IPS-11a (cell line): Measurements from ENCODE around the gene GRM7.

Experiments
- H3K4me3 ChIP-seq: one replicate; pipeline ENCODE4 v1.5.1; 2013; ENCODE audit warnings: low read depth, low read length, control low read depth

The GRM7 gene

DNA sequence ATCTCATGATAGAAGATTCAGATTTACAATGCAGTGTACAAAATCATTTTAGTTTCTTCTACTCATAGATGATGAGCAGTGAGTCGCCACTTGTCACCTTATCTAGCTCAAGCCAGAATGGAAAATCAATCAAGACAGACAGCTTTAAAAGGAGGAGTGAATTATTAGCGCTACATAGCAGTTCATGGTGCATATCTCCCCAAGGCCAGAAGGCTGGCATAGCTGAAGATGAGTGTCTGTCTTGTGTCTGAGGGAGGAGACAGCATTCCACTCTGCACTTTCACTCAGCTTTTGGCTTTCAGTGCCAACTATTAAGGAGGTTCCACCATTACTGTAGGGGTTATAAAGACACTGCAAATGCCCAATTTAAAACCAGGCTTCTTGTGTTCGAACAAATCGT lies 836.6 kb downstream of the GRM7 start:
- no peak overlapping the region for H3K4me3 ChIP-seq

DNA sequence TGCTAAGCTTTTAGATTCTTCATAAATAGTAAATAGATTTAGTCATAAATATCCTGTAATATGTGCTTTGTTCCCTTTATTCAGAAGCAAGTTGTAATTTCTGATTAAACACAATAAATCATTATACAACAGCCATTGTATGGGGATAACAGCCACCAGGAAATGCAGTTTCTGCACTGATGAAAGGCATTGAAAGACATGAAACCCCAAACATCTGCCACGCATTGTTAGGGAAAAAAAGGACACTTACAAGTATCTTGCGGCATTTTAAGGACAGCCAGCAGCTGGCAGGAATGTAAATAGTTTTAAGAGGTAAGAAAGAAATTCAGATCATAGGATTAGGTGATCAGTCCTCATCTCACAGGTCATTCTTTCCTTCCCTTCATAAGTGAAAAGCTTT lies 839.6 kb downstream of the GRM7 start:
- no peak overlapping the region for H3K4me3 ChIP-seq

DNA sequence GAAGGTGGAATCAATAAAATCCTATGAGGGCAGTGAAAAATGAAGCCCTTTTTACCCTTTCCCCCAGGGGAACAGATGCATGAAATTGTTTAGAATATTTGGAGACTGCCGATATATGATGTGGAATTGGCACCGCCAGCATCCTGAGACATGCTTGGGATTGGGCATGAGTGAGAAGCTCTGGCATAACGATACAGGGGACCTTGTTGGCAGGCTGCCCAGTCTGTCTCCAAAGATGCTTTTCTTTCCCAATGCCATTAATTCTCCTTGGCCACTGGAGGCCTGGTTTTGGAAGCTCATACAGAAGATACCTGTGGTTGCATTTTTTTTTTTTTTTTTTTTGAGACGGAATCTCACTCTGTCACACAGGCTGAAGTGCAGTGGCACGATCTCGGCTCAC lies 840.1 kb downstream of the GRM7 start:
- no peak overlapping the region for H3K4me3 ChIP-seq

DNA sequence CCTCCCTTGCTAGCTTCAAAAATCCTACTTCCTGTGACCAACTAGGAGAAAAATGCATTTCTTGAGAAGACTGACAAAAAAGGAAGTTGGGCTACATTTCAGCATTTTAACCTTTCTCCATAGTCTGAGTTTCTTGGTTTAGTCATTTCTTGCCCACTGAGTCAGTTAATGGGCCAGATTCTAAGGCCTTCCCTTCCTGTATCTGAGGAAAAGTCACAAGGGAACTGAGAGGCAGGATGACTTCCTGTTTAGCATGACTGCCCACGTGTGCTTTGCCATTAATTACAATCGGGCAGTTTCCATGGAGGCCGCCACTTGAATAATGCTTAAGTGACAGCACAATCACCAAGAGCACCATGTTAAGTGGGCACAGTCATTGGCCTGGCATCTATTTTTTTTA lies 846.3 kb downstream of the GRM7 start:
- H3K4me3 ChIP-seq, result no peak overlapping the region

DNA sequence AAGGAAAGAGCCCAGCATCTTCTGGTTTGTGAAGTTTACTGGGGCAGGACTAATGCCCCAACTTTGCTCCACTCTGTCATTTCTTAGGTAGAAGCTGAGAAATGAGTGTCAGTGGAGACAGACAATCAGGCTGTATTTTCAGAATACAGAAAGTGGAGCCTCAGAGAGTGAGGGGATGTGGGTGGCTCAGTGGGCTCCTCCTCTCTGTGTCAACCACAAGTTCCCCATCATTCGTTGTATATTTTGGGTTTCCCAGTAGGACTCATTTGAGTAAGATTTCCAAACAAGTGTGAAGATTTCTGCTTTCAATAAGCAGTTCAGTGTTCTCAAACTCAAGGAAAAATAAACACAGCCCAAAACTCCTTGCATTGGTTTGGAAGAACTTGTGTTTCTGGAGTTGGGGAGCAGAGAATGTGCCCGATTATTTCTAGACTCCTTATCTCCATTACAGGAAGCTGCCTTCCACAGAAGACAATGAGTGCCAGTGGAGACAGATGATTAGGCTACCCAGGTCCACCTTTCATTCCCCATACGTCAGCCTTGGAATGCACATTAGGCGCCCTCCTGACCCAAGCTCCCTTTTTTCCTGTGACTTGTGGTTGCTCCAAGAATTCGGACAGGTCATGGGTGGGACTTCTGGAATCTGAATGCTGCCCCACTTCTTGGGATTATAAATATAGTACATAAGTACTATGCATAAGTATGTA lies 848.6 kb downstream of the GRM7 start:
- no peak overlapping the region for H3K4me3 ChIP-seq

DNA sequence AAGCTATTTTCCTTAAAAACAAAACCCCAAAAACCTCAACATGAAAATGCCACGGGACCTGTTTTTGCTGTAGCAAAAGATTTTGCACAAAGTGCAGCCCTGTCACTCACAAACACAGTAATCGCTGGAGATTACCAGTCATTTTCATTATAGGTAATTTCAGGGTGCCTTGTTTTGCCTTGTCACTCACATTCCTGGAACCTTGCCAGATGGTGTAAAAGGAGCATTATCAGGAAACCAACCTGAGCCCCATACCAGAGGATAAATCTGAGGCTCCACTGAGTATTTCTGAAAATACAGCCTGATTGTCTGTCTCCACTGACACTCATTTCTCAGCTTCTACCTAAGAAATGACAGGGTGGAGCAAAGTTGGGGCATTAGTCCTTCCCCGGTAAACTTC lies 849.4 kb downstream of the GRM7 start:
- H3K4me3 ChIP-seq, result no peak overlapping the region

DNA sequence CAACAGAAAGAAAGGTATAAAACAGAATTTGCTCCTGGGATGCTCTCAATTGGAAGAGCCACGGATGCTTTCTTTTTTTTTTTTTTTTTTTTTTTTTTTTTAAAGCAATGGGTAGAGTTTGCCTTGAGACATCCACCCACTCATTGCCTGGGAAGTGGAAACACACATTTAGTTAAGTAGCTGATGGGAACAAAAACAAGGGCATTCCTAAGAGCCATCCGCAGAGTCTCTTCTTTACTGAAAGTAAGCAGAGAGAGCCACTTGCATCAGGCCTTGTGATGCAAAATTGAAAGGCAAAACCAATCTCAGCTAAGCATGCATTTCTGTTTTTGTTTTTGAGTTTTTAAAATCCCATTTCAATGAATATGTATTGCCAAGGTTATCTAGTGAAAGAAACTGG lies 852.8 kb downstream of the GRM7 start:
- no peak overlapping the region for H3K4me3 ChIP-seq

DNA sequence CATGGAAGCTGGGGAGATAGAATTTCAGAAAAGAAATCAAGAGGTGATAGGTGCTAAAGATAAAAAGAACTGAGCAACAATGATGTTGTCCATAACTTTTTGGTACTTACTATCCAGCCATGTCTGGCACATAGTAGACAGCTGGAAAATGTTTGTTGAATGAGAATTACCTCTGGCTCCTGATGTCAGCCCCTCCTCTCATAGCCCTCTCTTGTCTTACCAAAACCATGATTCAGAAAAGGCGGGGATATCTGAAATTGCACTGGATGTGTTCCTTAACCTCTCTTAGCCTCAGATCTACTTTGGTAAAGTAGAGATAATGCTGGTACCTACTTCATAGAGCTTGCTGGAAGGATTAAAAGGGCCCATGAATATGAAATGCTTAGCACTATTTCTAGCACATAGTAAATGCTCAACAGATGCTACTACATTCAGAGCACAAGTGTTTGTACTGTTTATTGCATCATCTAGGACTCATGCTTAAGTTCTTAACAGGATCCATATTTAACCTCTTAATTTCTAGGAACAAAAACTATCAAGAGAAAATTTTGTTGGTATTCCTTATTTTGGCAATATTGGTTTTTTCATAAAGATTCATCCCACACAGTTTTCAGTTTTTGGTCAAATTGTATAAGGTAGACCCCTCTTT lies 859.9 kb downstream of the GRM7 start:
- H3K4me3 ChIP-seq, result no peak overlapping the region

DNA sequence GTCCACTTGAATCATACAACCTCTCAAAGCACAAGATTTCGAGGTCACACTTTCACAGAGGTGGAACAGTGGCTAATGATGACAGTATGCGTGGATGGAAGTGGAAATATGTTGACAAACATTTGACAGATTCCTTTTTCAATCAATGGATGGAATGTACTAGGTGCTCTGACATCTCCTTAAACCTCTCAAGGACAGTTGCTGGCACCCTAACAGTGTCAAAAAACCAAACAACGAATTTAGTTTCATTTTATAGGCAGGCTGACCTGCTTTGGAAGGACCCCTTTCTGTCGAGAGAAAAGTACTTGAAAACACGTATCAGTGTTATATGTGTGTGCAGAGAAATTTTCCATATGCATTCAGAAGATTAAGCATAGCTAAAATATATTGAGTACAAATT lies 861.0 kb downstream of the GRM7 start:
- H3K4me3 ChIP-seq, result no peak overlapping the region

DNA sequence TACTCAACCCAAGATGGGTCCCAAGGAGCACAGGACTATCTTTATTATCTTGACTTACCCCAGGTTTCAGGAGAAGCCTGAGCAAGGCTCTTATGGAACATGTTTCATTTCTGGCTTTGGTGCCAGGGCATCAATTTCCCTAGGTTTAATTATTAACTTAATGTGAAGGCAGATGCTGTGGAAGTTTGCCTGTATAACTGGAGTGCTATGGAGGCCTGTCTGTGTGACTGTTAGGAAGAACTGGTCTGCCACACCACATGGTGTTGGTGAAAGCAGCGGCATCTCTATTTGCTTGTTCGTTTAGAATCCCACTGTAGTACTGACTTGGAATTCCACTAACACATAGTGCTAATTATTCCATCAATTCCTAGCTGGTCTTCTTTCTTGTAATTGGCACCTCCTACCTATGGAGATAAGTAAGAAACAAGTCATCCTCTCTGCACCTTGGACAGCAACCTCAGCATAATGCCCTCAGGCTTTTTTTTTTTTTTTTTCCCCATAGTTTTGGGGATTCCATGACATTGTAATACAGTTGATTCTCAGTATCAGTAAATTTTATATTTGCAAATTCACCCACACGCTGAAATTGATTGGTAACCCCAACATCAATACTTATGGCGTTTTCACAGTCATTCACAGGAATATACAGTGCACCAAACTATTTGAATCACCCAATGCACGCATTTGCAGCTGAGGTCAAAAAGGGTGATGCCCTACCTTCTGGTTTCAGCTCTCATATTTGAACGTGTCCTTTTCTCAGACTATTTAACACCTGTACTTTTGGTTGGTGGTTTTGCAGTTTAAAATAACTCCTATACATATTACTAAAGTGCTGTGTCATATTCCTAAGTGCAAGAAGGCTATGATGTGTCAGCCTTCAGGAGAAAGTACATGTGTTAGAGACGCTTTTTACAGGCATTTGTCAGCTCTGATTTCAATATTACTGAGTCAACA lies 867.9 kb downstream of the GRM7 start:
- no peak overlapping the region for H3K4me3 ChIP-seq

DNA sequence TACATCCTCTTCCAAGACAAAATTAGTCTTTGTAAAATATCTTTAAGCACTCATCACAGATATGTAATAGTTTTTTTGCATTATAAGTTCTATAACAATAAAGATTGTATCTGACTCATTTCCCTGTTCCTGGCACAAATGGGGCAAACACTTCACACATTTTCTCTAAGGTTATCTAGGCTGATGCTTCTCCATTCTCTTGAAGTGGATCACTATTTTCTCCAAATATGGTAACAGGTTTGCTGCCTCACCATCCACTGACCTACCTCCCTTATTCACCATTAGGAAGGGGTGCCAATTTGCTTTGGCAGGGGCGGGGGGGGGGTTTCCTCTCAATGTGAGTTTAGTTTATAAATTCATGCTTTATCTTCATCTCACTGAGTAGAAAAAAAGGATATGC lies 873.0 kb downstream of the GRM7 start:
- H3K4me3 ChIP-seq, result no peak overlapping the region

DNA sequence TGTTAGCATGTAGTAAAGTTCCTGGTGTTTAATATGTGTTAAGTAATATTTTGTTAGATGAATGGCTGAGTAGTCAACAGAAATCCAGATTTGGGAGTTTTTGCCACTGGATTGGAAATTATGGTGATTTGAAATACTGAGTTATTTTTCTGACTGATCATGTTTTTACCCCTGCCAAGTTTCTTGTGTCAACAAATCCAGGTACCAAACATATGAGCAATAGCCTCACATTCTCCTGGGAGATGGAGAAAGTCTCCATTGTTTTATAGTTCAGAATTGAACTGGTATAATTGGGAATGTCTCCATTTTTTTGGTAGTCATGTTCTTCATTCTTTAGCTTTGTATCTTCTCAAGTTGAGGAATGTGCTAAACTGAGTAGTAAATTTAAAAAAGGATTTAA lies 873.5 kb downstream of the GRM7 start:
- no peak overlapping the region for H3K4me3 ChIP-seq

DNA sequence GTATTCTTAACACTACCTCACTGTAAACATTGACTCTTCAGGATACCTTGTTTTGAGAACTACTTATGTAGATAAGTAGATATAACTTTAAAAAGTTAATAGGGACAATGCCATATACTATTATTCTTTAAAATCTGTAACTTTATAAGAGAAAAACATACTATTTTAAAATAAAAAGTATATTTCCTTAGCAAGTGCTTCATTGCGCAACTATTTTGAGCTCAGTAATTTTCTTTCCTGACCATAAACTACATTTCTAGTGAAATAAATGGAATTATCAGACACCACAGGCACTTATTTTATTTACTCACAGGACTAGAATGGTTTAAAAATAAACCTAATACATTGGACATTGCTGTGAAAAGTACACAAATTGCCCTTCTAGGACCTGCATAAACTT lies 876.3 kb downstream of the GRM7 start:
- H3K4me3 ChIP-seq, result no peak overlapping the region

DNA sequence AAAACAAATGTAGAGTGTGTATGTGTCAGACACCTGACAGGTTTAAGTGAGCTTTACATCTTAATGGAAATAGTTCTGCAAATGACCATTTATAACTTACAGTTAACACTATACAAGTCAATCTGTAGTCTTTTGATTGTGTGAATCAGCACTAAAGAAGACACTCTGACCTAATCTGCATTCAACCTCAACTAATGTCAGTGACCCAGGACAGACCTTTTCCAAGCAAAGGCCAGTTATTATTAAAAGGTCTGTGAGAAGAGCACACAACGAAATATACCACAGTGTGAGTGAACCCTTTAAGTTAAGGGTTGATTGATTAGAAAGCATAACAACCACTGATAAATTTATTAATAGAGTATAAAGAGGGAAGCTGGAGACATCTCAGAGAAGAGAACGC lies 878.8 kb downstream of the GRM7 start:
- no peak overlapping the region for H3K4me3 ChIP-seq

DNA sequence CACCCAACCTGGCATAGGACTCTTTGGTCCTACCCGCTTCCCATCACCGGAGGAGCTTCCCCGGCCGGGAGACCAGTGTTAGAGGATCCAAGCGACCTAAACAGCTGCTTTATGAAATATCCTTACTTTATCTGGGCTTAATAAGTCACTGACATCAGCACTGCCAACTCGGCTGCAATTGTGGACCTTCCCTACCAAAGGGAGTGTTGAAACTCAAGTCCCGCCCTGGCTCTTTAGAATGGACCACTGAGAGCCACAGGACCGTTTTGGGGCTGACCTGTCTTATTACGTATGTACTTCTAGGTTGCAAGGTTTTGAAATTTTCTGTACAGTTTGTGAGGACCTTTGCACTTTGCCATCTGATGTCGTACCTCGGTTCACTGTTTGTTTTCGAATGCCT lies 879.5 kb downstream of the GRM7 start:
- H3K4me3 ChIP-seq, result no peak overlapping the region

DNA sequence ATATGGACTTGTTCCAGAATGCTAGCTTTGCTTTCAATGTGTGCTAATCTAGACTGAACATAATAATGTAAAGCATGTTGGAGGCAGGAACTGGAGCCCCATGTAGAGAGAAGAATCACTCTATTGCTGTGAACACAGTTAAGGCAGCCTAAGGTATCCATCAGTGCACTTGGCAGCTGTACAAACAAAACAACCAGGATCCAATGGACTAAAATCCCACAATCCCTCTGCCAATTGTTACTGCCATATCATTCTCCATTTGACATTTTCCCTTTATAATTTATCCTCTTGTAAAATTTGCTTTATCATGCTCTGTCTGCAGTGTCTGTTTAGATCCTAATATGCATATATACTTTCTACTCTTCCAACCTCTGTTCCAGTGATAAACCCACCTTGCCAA lies 883.9 kb downstream of the GRM7 start:
- no peak overlapping the region for H3K4me3 ChIP-seq

DNA sequence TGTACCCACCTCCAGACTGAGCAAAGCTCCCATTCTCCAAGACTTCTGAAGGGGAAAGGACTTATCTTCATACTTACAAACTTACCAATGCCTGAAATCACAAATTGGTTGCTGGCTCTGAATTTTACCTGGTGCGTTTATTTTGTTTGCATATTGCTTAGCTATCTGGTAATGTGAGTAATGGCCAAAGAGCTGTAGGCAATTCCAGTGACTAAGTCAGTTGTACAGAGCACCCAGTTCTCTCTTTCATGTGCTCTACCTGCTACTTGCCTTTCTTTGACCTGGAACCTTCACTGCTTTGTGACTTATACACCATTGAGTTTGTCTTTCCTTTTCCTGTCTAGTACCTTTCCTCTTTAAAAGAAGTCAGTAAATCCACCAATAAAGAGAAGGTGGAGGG lies 884.8 kb downstream of the GRM7 start:
- no peak overlapping the region for H3K4me3 ChIP-seq

DNA sequence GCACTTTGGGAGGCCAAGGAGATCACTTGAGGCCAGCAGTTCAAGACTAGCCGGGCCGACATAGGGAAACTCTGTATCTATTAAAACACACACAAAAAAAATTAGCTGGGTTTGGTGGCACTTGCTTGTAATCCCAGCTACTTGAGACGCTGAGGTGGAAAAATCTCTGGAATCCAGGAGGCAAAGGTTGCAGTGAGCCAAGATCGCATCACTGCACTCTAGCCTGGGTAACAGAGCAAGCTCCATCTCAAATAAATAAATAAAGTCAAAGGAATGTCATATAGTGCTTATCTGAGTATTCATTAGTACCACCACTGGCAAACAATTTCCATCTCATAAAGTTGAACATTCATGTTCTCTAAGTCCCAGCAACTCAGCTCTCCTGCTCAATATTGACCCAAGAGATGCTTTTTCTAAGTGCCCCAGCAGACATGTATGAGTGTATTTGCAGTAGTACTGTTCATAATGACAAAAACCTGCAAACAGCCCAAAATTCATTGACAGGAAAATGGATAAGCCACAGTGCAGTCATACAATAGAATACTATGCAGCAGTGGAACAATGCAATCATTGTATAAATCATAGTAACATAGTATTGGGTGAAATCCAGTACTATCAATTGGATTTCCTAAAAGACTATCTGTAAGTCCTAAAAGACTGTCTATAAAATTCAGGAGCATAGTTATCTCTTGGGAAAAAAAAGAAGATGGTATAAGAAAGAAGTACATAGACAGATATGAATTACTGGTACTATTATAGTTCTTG lies 889.2 kb downstream of the GRM7 start:
- H3K4me3 ChIP-seq, result no peak overlapping the region

DNA sequence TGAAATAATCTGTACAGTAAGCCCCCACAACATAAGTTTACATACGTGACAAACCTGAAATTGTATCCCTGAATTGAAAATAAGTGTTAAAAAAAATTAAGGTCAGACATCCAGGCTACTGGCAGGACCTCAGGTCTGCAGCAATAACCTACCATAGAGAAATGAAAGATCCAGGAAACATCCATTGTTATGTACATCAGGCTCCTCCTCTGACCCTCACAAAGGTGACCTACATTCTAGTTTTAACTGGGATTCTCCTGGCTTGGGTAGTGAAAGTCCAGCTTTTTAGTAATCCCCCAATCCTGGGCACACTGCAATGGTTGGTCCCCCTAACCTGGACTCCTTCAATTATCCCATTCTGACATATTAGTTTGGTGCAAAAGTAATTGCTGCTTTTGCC lies 891.1 kb downstream of the GRM7 start:
- no peak overlapping the region for H3K4me3 ChIP-seq

DNA sequence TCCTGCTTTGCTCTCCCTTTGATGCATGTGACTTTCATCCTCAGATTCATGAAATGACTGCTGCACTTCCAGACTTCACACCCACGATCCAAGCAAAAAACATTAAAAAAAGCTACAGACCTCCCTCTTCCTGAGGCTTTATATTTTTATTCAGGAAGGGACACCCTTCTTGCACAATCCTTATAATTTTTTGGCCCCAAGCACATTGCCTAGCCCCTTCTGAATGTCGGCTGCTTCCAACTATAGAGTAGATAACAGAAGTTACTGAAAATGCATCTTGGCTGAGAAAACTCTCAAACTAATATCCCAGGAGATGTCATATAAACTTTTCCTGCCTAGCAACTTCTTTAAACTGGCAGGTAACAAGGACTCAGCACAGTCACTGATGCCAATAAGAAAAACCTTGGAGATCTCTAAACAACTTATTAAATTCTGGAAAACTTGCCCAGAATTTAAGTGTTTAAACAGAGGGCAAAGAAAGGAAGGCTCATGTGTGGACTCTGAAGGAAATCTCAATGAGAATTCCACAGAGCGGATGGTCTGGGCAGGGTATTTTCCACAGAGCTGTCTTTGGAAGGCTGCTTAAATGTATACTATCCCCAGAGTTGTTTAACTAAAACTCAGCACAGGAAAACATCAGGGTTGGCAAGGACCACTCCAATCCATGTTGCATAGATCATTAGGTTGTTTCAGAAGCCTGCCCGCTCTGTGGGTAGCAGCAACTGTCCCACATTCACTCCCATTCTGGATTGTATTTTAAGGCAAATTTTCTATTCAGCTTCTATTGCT lies 893.9 kb downstream of the GRM7 start:
- no peak overlapping the region for H3K4me3 ChIP-seq
